ENCODE measurements around the gene SMIM12. TPM values are rescaled to one million over a fixed set of nuclear protein-coding genes. Genes with fewer than 3 reads are reported as not detected.

SMIM12 gene
- total and polyA plus RNA-seq, 8 donors: 21.4 to 53.0 (median 26.3) TPM

DNA sequence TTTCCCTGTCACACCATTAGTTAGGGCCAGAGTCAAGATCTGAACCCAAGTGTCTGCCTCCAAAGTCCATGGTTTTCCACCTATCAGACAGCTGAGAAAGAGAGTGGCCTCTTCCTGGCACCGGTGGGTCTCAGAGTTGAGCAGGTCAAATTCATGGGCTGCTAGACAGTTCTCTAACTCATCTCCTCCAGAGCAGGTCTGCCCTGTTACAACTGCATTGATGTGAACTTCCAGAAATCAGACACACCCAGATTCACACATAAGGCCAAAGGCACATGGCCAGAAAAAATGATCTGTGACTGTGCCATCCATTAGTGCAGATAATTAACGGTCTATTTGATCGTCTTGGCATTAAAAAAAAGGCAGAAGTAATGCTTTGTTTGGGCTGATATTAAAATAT is 17.5 kb downstream of the SMIM12 start:
- Histone ChIP-seq H3K4me3 (no peak overlapping the region), H3K27ac (peak overlapping the region in 1 of 2 donors; percentile 42), H3K36me3 (no peaks in the 10 kb centered on the region), H3K9me3 (no peaks in the 10 kb centered on the region), H3K4me1 (peaks cover 0 to 22% of the 10 kb centered on the region in 2 donors), H3K27me3 (no peaks in the 10 kb centered on the region)
- DNase-seq (no peak), ATAC-seq (no peak)
- intact Hi-C loops (cut with DNase I): no loop called here
- TF ChIP-seq, protein P1, sequence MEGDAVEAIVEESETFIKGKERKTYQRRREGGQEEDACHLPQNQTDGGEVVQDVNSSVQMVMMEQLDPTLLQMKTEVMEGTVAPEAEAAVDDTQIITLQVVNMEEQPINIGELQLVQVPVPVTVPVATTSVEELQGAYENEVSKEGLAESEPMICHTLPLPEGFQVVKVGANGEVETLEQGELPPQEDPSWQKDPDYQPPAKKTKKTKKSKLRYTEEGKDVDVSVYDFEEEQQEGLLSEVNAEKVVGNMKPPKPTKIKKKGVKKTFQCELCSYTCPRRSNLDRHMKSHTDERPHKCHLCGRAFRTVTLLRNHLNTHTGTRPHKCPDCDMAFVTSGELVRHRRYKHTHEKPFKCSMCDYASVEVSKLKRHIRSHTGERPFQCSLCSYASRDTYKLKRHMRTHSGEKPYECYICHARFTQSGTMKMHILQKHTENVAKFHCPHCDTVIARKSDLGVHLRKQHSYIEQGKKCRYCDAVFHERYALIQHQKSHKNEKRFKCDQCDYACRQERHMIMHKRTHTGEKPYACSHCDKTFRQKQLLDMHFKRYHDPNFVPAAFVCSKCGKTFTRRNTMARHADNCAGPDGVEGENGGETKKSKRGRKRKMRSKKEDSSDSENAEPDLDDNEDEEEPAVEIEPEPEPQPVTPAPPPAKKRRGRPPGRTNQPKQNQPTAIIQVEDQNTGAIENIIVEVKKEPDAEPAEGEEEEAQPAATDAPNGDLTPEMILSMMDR (IDR thresholded peaks at IDR 0.05): no peak

- TF ChIP-seq, protein P1 (IDR thresholded peaks at IDR 0.05): no peak
- Histone ChIP-seq H3K4me3 (no peak overlapping the region), H3K9me3 (no peaks in the 10 kb centered on the region), H3K4me1 (peaks cover 0 to 18% of the 10 kb centered on the region in 2 donors), H3K27ac (peak overlapping the region in 1 of 2 donors; percentile 43), H3K27me3 (no peaks in the 10 kb centered on the region), H3K36me3 (no peaks in the 10 kb centered on the region)
- intact Hi-C loops (cut with DNase I): no loop called here
- no peak for ATAC-seq
- DNase-seq: no peak
Observed at GRCh38 chr1:34840426-34840825, 19.1 kb downstream of the SMIM12 start.

- ATAC-seq: no peak
- H3K27ac ChIP-seq: peak overlapping the region; percentile 13 to 43
- H3K4me1 ChIP-seq: peaks cover 0 to 12% of the 10 kb centered on the region in 2 donors
- no peaks in the 10 kb centered on the region for H3K27me3 ChIP-seq
- no peak for DNase-seq
- no peaks in the 10 kb centered on the region for H3K9me3 ChIP-seq
- no peak overlapping the region for H3K4me3 ChIP-seq
- TF ChIP-seq, protein P1 (IDR thresholded peaks at IDR 0.05): no peak
- no peaks in the 10 kb centered on the region for H3K36me3 ChIP-seq
- intact Hi-C loops (cut with DNase I): no loop called here
Observed at GRCh38 chr1:34839526-34840305, 19.8 kb downstream of the SMIM12 start.

- no peak for ATAC-seq
- no peaks in the 10 kb centered on the region for H3K27me3 ChIP-seq
- H3K9me3 ChIP-seq: no peaks in the 10 kb centered on the region
- H3K4me1 ChIP-seq: no peaks in the 10 kb centered on the region
- no peaks in the 10 kb centered on the region for H3K36me3 ChIP-seq
- TF ChIP-seq, protein P1 (IDR thresholded peaks at IDR 0.05): no peak
- H3K27ac ChIP-seq: no peak overlapping the region
- no peak overlapping the region for H3K4me3 ChIP-seq
- no peak for DNase-seq
- intact Hi-C loops (cut with DNase I): no loop called here
Observed at GRCh38 chr1:34833711-34834110, 25.8 kb downstream of the SMIM12 start.

DNA sequence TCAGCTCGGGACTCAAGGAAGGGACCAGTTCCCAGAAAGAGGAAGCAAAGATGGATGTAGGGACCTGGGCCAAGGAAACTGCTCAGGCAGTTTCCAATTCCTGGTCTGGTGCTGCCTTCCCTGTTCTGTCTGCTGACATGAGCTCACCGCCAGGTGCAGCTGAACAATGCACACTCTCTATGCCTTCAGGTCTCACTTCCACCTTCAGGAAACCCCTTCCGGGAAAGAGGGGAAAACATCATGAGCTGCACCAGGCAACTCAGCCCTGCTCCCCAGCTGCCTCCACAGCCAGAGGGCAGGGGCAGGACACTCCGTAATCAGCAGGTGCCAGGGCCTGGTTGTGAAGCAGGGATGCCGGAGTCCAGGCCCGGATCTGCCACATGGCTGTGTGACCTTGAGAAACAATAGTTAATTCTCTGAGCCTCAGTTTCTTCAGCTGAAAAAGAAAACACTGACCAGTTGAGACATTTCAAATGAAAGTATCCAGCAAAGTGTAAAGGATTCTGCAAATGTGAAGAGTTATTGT is 27.8 kb downstream of the SMIM12 start:
- no peaks in the 10 kb centered on the region for H3K36me3 ChIP-seq
- H3K27me3 ChIP-seq: no peaks in the 10 kb centered on the region
- ATAC-seq (no peak), DNase-seq (no peak)
- intact Hi-C loops (cut with DNase I): no loop called here
- TF ChIP-seq, protein P1 (IDR thresholded peaks at IDR 0.05): no peak
- H3K9me3 ChIP-seq: no peaks in the 10 kb centered on the region
- H3K27ac ChIP-seq: peak overlapping the region in 1 of 2 donors; percentile 28
- H3K4me3 ChIP-seq: no peak overlapping the region
- no peaks in the 10 kb centered on the region for H3K4me1 ChIP-seq
